ENCODE measurements around the gene RALGAPA2.

Gene RALGAPA2

DNA sequence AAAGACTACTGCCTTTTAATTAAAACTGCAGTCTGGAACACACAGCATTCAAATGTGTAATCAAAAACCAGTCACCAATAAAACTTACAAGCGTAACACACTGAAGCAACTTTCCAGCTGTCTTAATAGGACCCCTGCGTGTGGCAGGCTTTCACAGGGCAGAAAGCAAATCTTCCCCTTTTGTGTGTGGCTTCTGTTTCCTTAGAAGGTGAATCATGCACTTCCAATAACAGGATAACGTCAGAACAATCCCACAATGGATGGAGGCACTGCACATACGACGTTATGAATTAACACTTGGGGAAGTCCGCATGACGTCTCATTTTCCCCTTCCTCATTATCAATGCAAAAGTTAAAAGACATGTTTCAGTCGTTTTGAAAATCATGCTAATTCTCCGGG lies 299.7 kb downstream of the RALGAPA2 start:
- in situ Hi-C loops (cut with HindIII; ENCODE audit: low sequenced_read_pairs): no loop called here

DNA sequence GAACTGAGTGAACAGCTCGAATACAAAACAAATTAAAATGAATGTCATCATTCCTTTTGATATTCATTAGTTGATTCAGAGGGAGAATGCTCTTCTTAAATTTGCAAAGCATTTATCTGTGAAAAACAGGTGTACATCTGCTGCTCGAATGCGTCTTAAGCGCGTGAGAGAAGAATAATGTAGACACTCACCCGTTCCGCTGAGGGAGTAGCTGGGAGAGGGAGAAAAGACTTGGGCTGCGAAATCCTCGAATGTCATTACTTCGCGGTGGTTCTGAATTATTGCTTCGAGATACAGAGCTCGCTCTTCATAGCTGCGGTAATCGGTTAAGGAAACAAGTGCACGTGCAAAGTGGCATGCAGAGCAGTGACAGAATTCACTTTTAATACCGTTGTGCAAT lies 300.6 kb downstream of the RALGAPA2 start:
- in situ Hi-C loops (cut with HindIII; ENCODE audit: low sequenced_read_pairs): no loop called here

GRCh38 chr20:20411402-20411801 lies 301.0 kb downstream of the RALGAPA2 start:
- in situ Hi-C loops (cut with HindIII; ENCODE audit: low sequenced_read_pairs): no loop called here

DNA sequence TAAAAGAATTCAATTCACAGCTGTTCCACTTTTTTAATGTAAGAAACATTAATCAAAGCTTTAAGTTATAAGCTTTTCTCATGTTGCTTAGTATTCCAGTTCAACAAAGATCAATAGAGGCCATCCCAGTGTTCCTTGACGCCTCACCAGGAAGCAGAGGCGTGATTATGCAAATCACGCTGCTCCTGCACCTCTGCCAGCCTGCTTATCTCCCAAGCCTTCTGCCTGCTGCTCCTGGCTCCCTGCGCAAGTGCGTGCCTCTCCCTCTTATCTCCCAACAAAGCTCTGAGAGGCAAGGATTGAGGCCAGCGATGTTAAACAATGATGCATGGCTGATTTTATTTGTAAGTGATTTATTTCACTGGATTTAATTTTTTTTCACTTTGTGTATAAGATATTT lies 301.8 kb downstream of the RALGAPA2 start:
- in situ Hi-C loops (cut with HindIII; ENCODE audit: low sequenced_read_pairs): no loop called here

DNA sequence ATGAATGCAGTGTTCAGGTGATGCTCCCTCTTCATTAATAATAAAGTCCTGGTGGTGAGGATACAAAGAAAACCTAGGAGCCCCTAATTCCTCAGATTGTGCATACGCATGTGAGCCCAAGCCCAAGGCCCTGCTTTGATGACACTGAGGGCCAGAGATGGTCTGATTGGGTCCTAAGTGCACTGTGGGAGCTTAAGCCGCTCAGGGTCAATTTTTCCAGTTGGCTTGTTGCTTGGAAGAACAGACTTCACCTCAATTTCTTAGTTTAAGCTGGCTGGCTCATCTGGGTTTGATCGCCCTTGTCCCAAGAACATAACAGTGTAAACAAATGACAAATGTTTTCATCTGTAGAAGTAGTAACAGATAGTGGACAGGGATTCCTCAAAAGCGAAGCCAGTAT lies 303.1 kb downstream of the RALGAPA2 start:
- in situ Hi-C loops (cut with HindIII; ENCODE audit: low sequenced_read_pairs): no loop called here

- in situ Hi-C loops (cut with HindIII; ENCODE audit: low sequenced_read_pairs): no loop called here
Measured at GRCh38 chr20:20407891-20408805, 304.3 kb downstream of the RALGAPA2 start.

DNA sequence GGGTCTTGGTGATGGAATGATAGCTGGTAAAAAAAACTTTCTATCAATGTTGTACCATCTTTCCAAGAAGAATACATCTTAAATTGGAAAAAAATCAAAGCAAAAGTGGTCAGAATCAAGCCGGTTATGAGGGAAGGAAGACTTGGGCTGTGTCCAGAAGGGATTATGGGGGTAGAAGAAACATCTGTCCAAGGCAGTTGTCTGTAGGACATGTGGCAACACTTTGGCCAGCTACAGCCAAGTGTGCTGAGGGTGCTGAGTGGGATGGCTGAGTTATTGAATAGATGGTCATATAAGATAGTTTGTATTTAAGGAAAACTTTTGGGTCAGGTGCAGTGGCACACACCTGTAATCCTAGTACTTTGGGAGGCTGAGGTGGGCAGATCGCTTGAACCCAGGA lies 306.1 kb downstream of the RALGAPA2 start:
- in situ Hi-C loops (cut with HindIII; ENCODE audit: low sequenced_read_pairs): no loop called here

DNA sequence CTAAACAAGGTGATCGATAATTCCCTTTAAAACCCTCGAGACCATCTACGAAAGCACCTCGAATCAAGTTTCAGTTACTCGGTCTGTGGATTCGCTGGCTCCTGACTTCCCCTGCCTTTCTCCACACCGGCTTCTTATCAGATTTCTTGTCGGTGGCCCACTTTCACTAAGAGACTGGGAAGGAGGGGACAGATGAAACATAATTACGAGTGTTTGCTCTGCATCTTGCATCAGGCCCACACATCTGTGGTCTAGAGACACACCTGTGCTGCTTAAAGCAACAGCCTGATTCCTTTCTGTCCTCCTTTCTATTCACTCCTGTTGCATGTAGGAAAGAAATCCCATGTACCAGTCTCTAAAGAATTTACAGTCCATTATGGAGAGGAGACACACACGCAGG lies 306.8 kb downstream of the RALGAPA2 start:
- in situ Hi-C loops (cut with HindIII; ENCODE audit: low sequenced_read_pairs): no loop called here

DNA sequence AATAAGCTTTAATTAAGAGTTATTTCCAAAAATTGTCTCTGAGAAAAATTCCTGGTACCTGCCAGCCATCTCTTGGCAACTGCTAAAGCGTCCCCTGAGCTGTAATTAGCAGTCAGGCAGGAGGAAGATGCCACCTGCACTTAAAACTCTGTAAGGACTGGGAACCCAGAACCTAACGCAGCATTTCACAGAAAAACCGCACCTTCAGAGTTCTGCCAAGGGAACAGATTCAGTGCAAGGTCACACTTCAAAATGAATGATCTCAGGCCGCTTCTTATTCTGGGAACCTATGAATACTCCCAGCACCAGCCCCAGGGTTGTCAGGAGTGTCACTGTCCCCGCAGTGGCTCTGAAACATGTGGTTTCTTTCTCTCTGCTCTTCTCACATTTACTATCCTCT lies 307.8 kb downstream of the RALGAPA2 start:
- in situ Hi-C loops (cut with HindIII; ENCODE audit: low sequenced_read_pairs): no loop called here

- in situ Hi-C loops (cut with HindIII; ENCODE audit: low sequenced_read_pairs): no loop called here
Measured at GRCh38 chr20:20401991-20402390, 310.5 kb downstream of the RALGAPA2 start.

GRCh38 chr20:20399531-20400500 lies 312.6 kb downstream of the RALGAPA2 start:
- in situ Hi-C loops (cut with HindIII; ENCODE audit: low sequenced_read_pairs): loop anchor here (25.0 kb wide), 1 partner anchor 162 kb away; no protein-coding TSS in a partner anchor

DNA sequence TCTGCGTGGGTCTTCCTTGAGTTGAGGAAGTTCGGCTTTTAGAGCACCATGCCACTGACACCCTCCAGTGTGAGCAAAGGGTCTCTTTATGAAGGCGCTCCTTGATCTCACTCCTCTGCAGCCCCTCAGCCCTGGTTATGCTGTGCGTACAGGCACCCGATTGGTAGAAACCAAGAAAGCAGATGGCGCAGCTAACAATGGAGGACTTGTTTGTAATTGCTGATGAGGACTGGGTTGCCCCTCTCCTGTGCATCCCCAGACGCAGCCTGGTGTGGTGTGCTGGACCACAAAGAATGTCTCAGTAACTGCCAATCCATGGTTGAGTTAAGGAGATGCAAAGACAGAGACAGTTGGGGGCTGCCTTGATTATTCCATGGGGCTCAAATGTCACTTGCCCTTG lies 314.3 kb downstream of the RALGAPA2 start:
- in situ Hi-C loops (cut with HindIII; ENCODE audit: low sequenced_read_pairs): loop anchor here (25.0 kb wide), 1 partner anchor 164 kb away; no protein-coding TSS in a partner anchor

- in situ Hi-C loops (cut with HindIII; ENCODE audit: low sequenced_read_pairs): loop anchor here (25.0 kb wide), 1 partner anchor 166 kb away; no protein-coding TSS in a partner anchor
Measured at GRCh38 chr20:20396794-20397193, 315.6 kb downstream of the RALGAPA2 start.

DNA sequence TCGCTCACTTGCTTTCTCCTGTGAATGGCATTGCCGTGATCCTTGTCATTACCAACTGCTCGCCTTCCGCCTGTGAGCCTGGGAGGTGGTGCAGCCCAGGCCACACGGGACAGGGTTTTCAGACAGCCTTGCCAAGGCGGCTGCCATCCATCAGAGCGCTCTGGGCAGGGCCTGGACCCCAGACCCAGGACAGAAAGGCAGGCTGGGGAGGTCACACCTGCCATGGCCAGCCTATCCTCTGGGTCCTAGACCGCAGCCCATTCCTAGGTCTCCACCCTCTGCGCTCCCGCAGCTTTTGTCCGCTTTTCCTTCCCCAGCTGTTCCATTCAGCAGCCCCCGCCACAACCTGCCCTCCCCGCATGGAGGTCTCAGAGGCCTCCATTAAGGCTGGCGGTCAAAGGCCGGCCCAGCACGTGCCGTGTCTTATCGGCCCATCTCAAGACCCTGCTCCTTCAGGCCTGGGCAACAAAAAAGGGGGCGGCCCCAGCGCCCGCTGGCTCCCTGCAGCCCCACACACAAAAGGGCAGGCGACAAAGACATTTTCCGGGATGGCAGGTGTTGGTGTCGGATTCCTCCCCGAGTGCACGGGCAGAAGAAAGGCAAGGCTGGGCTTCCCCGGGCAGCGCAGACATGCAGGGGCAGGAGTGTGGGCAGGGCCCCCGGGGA lies 316.4 kb downstream of the RALGAPA2 start:
- in situ Hi-C loops (cut with HindIII; ENCODE audit: low sequenced_read_pairs): loop anchor here (25.0 kb wide), 1 partner anchor 166 kb away; no protein-coding TSS in a partner anchor

- in situ Hi-C loops (cut with HindIII; ENCODE audit: low sequenced_read_pairs): loop anchor here (25.0 kb wide), 1 partner anchor 167 kb away; no protein-coding TSS in a partner anchor
Measured at GRCh38 chr20:20395087-20395486, 317.4 kb downstream of the RALGAPA2 start.

- in situ Hi-C loops (cut with HindIII; ENCODE audit: low sequenced_read_pairs): loop anchor here (25.0 kb wide), 1 partner anchor 169 kb away; no protein-coding TSS in a partner anchor
Measured at GRCh38 chr20:20393207-20394120, 319.0 kb downstream of the RALGAPA2 start.

DNA sequence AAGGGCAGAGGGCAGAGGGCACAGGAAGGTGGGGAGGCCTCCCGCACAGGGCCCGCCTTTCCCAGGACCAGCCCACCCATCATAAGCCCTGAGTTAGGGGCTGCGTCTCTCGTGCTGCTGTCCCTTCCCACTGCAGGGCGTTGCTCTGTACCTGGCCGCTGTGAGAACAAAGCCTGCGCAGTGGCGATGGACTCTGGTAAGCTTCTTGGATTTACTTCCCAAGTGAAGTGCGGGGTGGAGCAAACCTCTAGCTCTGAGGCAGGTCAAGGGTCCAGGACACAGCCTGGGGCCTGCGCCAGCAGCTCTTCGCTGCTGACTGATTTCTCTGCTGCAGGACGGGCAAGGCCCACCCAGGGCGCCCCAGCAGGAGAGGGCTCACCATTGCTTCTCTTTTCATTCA lies 320.7 kb downstream of the RALGAPA2 start:
- in situ Hi-C loops (cut with HindIII; ENCODE audit: low sequenced_read_pairs): loop anchor here (25.0 kb wide), 1 partner anchor 171 kb away; no protein-coding TSS in a partner anchor

DNA sequence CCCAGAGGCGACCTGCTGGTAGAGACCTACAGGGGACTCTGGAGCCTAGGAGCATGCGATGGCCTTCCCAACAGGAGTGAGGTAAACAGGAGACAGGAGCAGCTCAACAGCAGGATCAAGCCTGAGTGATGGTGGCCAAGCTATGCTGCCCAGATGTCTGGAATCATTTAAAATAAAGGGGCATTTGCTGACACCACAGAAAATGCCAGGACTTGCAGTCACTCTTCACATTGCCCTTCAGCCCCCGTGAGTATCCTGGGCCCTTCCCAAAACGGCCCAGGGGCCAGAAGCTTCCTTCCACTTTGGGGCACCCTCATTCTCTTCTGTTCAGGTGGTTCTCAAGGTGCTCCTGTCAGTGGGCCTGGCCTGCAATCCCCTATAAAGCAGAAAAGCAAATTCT lies 321.3 kb downstream of the RALGAPA2 start:
- in situ Hi-C loops (cut with HindIII; ENCODE audit: low sequenced_read_pairs): loop anchor here (25.0 kb wide), 1 partner anchor 171 kb away; no protein-coding TSS in a partner anchor

DNA sequence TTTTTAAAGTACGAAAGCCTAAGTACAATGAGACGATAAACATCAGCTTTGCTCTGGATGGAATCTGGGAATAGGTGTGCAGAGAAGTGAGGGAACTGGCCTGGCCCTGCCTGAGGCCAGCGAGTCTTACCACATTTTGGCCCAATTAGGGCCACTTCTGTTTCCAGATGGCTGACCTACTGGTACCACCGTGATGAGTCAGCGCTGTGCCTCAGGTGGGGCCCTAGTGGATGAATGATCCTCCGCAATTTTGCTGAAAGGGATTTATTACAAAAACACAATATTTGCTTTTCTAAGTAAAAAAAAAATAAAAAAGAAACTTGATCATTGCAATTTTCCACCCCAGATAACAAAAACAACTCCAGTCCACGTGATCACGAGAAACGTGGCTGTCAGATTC lies 322.1 kb downstream of the RALGAPA2 start:
- in situ Hi-C loops (cut with HindIII; ENCODE audit: low sequenced_read_pairs): loop anchor here (25.0 kb wide), 1 partner anchor 172 kb away; no protein-coding TSS in a partner anchor

Measured in DLD1 (cell line).